Measurements from ENCODE around the gene FBXO38.

- TF ChIP-seq CTCF (IDR thresholded peaks at IDR 0.05; ENCODE audit: low read depth, low read length) (no peak), MYC (IDR thresholded peaks at IDR 0.05; ENCODE audit: low read depth, low read length) (no peak)
Observed at GRCh38 chr5:148477429-148477828, 93.7 kb downstream of the FBXO38 start.
